Activated B cell treated with CpG ODN at 0.5 μM for 24 hours (primary cell): ENCODE measurements around the gene MTFP1. TPM values are rescaled to one million over a fixed set of nuclear protein-coding genes. Genes with fewer than 3 reads are reported as not detected.

Experiments
- ATAC-seq: fragments of 200-7000 bp; cut with Tn5 transposase; one replicate; pipeline ENCODE4 v1.10.0; 2021; ENCODE audit warnings: low read depth, mild to moderate bottlenecking, moderate library complexity
- CTCF ChIA-PET: fragments of 350-600 bp; sonication (Branson Sonifier 250); formaldehyde crosslinking; loops from one replicate; lab custom pipeline; 2021; ENCODE audit warnings: antibody characterized with exemption; lab: Charles Lee
- POLR2A ChIA-PET: fragments of 350-600 bp; sonication (Branson Sonifier 250); formaldehyde crosslinking; loops from one replicate; lab custom pipeline; 2021; ENCODE audit warnings: antibody characterized with exemption; lab: Charles Lee
- DNase-seq: peaks from one replicate; pipeline ENCODE4 v3.0.0; 2022
- H3K27ac Mint-ChIP-seq: one replicate; pipeline ENCODE4 v1.8.0; 2020; ENCODE audit warnings: mixed read lengths
- H3K27me3 Mint-ChIP-seq: one replicate; pipeline ENCODE4 v1.8.0; 2021; ENCODE audit warnings: mixed read lengths
- H3K36me3 Mint-ChIP-seq: one replicate; pipeline ENCODE4 v1.8.0; 2021; ENCODE audit warnings: low read depth, mixed read lengths
- H3K4me1 Mint-ChIP-seq: one replicate; pipeline ENCODE4 v1.8.0; 2021; ENCODE audit warnings: mixed read lengths
- H3K4me3 Mint-ChIP-seq: one replicate; pipeline ENCODE4 v1.8.0; 2020; ENCODE audit warnings: mild to moderate bottlenecking, mixed read lengths
- H3K9me3 Mint-ChIP-seq: one replicate; pipeline ENCODE4 v1.8.0; 2020; ENCODE audit warnings: mixed read lengths
- CTCF ChIP-seq: fragments of 200-600 bp; IDR thresholded peaks from one replicate; pipeline ENCODE4 v1.8.0; 2022; ENCODE audit warnings: antibody characterized with exemption, mild to moderate bottlenecking
- intact Hi-C: fragments of 100-400 bp; cut with micrococcal nuclease; formaldehyde crosslinking; loops from one replicate; pipeline ENCODE4 v1.15.1; 2024
- total RNA-seq: library from RNA; stranded (reverse); gene quantifications from 2 replicates; pipeline ENCODE4 v1.2.3, GENCODE V29; 2022

MTFP1 gene
- total RNA-seq, 1 donor from 2014 or later: 33.9 TPM

- intact Hi-C loops: no loop called here
- DNase-seq: no peak
- TF ChIP-seq CTCF: no peak
- POLR2A ChIA-PET: no interaction called here
- Mint-ChIP-seq H3K9me3 (no peaks in the 10 kb centered on the region), H3K4me3 (no peak overlapping the region), H3K27ac (no peak overlapping the region), H3K27me3 (peaks cover 17% of the 10 kb centered on the region), H3K36me3 (no peaks in the 10 kb centered on the region), H3K4me1 (no peaks in the 10 kb centered on the region)
- CTCF ChIA-PET: interaction anchor here (1.5 kb wide), 1 partner anchor 10 kb away, joined by 8 read pairs; no protein-coding TSS in a partner anchor
- ATAC-seq: no peak
These were observed 49.3 kb downstream of the MTFP1 start for GRCh38 chr22:30474683-30475424.

Other genes with a start within 250 kb of the MTFP1 start
- 0.42 and 0.44 TPM in 2 replicates for gene LIF, start 179.0 kb upstream of the MTFP1 start, total RNA-seq
- 1.0 and 1.7 TPM in 2 replicates for gene OSM, start 158.9 kb upstream of the MTFP1 start, total RNA-seq
- 2.4 and 3.5 TPM in 2 replicates for gene CASTOR1, start 136.3 kb upstream of the MTFP1 start, total RNA-seq
- 20.1 and 20.4 TPM in 2 replicates for gene TBC1D10A, start 98.8 kb upstream of the MTFP1 start, total RNA-seq
- gene SF3A1, start 68.9 kb upstream of the MTFP1 start, total RNA-seq: 263 and 269 TPM in 2 replicates
- 1.8 and 2.9 TPM in 2 replicates for gene CCDC157, start 68.8 kb upstream of the MTFP1 start, total RNA-seq
- gene RNF215, start 38.4 kb upstream of the MTFP1 start, total RNA-seq: 8.6 and 8.8 TPM in 2 replicates
- 0.40 and 0.42 TPM in 2 replicates for gene SEC14L2, start 28.8 kb upstream of the MTFP1 start, total RNA-seq
- gene SEC14L3, start 46.2 kb downstream of the MTFP1 start, total RNA-seq: not detected in 2 replicates
- gene SEC14L4, start 79.9 kb downstream of the MTFP1 start, total RNA-seq: not detected in 2 replicates
- gene SEC14L6, start 121.0 kb downstream of the MTFP1 start, total RNA-seq: not detected in 2 replicates
- gene GAL3ST1, start 148.9 kb downstream of the MTFP1 start, total RNA-seq: 0.27 TPM in 1 of 2 replicates, not detected in the other
- gene PES1, start 166.1 kb downstream of the MTFP1 start, total RNA-seq: 124 TPM in 2 replicates
- gene TCN2, start 181.4 kb downstream of the MTFP1 start, total RNA-seq: not detected in 2 replicates
- 1.8 TPM in 2 replicates for gene SLC35E4, start 210.0 kb downstream of the MTFP1 start, total RNA-seq
- 12.0 and 13.5 TPM in 2 replicates for gene DUSP18, start 242.1 kb downstream of the MTFP1 start, total RNA-seq